Immature natural killer cell (primary cell): ENCODE results near the gene ADAMTS10. TPM values are rescaled to one million over a fixed set of nuclear protein-coding genes. Genes with fewer than 3 reads are reported as not detected.
"Not testable (repeated sequence)": the region's sequence is repeated elsewhere in the genome, so short reads cannot be mapped to it uniquely, and the experiment has no call there.

Source experiments
- DNase-seq, 3 donors: peaks; one replicate each; pipeline ENCODE4 v3.0.0; 2022; ENCODE audit warnings: mixed read lengths in 1 of 3
- H3K27ac Mint-ChIP-seq, 6 donors: one replicate each; pipeline ENCODE4 v1.8.0; 2020; ENCODE audit warnings: mixed read lengths in 6 of 6, mild to moderate bottlenecking in 5 of 6, inconsistent platforms in 4 of 6, moderate library complexity in 3 of 6
- H3K27me3 Mint-ChIP-seq, 3 donors: one replicate each; pipeline ENCODE4 v1.8.0; 2020 to 2021; ENCODE audit warnings: low read depth in 3 of 3, mild to moderate bottlenecking in 3 of 3, mixed read lengths in 3 of 3, moderate library complexity in 3 of 3, inconsistent platforms in 1 of 3
- H3K36me3 Mint-ChIP-seq, 3 donors: one replicate each; pipeline ENCODE4 v1.8.0; 2020; ENCODE audit warnings: mixed read lengths in 3 of 3, inconsistent platforms in 2 of 3, mild to moderate bottlenecking in 2 of 3
- H3K4me1 Mint-ChIP-seq, 2 donors: one replicate each; pipeline ENCODE4 v1.8.0; 2020; ENCODE audit warnings: inconsistent platforms in 2 of 2, mild to moderate bottlenecking in 2 of 2, mixed read lengths in 2 of 2, moderate library complexity in 1 of 2
- H3K4me3 Mint-ChIP-seq, 5 donors: one replicate each; pipeline ENCODE4 v1.8.0; 2020; ENCODE audit warnings: mild to moderate bottlenecking in 5 of 5, mixed read lengths in 5 of 5, inconsistent platforms in 3 of 5, moderate library complexity in 3 of 5
- H3K9me3 Mint-ChIP-seq, 6 donors: one replicate each; pipeline ENCODE4 v1.8.0; 2020; ENCODE audit warnings: mild to moderate bottlenecking in 6 of 6, mixed read lengths in 6 of 6, inconsistent platforms in 4 of 6, moderate library complexity in 3 of 6
- polyA plus RNA-seq, 3 donors: library from polyadenylated mRNA; unstranded; fragments of 300-500 nt; fragmentation: Illumina TruSeq; gene quantifications; one replicate each; pipeline ENCODE4 v1.2.3, GENCODE V29; 2021

The ADAMTS10 gene
- polyA plus RNA-seq, 3 donors from 2014 or later = 1.4 to 7.4 (median 2.3) TPM

DNA sequence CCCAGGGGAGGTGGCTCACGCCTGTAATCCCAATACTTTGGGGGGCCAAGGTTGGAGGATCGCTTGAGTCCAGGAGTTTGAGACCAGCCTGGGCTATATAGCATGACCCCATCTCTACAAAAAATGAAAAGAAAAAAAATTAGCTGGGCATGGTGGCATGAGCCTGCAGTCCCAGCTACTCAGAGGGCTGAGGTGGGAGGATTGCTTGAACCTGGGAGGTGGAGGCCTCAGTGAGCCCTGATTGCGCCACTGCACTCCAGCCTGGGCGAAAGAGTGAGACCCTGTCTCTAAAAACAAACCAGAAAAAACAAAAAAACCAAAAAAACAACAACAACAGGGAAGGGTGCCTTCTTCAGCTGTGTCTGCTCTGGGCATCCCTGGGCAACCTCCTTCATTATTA is 32.8 kb downstream of the ADAMTS10 start:
- Mint-ChIP-seq H3K36me3 (peaks cover 16 to 22% (median 21%) of the 10 kb centered on the region in 3 donors), H3K27ac (peak overlapping the region; percentile 91 to 98 (median 96)), H3K9me3 (peaks cover 0 to 3% (median 0%) of the 10 kb centered on the region in 6 donors), H3K27me3 (peaks cover 24 to 34% (median 34%) of the 10 kb centered on the region in 3 donors), H3K4me1 (peaks cover 64 to 68% of the 10 kb centered on the region in 2 donors), H3K4me3 (peak overlapping the region; percentile 91 to 100 (median 95))
- DNase-seq = no peak

DNA sequence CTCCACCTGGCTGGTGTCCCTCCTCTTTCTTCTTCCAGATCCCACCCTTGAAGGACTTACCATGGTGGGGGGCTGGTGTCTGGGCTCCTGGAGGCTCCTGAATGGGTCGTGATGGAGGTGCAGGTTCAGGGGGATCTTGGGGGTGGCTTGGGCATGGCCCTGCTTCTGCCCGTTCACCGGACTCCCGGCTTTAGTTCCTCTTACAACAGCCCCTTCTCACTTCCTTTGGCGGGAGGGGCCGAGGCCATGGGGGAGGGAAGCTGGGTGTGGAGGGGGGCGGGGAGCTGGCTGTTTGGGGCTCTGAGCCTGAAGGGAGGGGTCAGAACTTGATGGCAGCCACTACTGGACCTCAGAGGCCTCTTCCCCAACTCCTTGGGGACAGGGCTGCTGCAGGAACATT is 33.3 kb downstream of the ADAMTS10 start, which contains the start of gene MYO1F:
TSS of gene MYO1F (minus strand) at position 196 of the 400 bp plus-strand sequence. CDS start at position 63, 133 bp downstream.
- Mint-ChIP-seq H3K9me3 (peaks cover 0 to 3% (median 0%) of the 10 kb centered on the region in 6 donors), H3K27me3 (peaks cover 24 to 35% (median 34%) of the 10 kb centered on the region in 3 donors), H3K4me3 (peak within 1 kb of the TSS; percentile 91 to 100 (median 95)), H3K36me3 (peaks cover 16 to 22% (median 18%) of the 10 kb centered on the region in 3 donors), H3K4me1 (peaks cover 69 to 73% of the 10 kb centered on the region in 2 donors), H3K27ac (peak within 1 kb of the TSS; percentile 91 to 98 (median 96))
- peak in 1 of 3 donors; percentile 31 for DNase-seq

DNA sequence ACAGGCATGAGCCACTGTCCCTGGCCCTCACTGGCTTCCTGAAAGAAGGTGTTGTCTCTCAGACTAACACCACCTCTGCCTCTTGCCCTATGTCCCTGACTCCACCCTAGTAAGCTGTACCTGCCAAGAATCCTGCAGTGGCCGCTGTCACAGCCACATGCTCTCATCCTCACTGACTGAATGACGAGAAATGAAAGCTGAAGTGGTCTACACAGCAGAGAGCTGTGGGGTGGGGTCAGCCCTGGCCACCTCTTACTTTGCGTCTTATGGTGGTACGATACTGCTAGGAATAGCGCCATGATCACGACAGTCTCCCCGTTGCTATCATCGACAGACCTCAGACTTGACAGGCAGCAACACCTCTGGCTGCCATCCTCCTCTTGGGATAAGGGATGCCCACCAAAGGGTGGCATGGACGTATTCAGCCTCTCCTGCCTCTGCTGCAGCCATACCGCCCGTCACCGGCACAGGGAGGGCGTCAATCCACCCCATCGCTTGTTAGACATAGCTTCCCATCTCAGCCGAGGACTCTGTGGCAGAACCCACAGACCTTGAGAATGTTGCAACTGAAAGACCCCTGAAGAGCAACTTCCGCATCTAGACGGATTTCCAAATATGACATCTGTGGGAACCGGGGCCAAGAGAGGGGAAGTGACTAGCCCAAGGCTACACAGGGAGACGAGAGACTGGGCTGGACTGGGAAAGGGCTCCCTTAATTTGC is 34.1 kb downstream of the ADAMTS10 start:
- peak; percentile 46 to 54 (median 52) for DNase-seq
- peaks cover 24 to 40% (median 34%) of the 10 kb centered on the region in 3 donors for H3K27me3 Mint-ChIP-seq
- H3K9me3 Mint-ChIP-seq = peaks cover 0 to 3% (median 0%) of the 10 kb centered on the region in 6 donors

DNA sequence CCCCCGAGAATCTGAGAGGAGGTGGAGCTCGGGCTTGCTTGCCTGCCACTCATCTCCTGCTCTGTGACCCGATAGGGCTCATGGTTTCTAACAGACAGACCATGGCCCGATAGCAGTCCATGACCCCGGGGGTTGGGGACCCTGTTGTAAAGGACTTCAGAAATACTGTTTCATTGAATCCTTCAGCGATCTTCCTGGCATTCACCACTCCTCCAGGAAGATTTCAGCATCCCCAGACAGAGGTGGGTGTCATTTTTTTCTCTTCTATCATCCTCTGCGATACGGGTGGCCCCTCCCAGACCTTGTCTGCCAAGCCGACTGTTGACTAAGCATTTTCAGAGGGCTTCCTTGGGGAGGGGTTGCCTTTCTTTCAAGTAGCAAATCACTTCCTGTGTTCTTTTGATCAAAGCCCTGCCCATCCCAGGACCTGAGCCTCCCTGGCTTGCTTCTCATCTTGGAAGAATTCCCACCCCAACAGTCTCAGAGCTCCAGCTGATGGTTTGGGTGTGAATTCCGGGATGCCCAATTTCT is 35.0 kb downstream of the ADAMTS10 start:
- peaks cover 0 to 3% (median 0%) of the 10 kb centered on the region in 6 donors for H3K9me3 Mint-ChIP-seq
- peak overlapping the region; percentile 91 to 100 (median 95) for H3K4me3 Mint-ChIP-seq
- peak; percentile 67 to 73 (median 70) for DNase-seq
- H3K36me3 Mint-ChIP-seq = peaks cover 20 to 26% (median 21%) of the 10 kb centered on the region in 3 donors
- H3K27ac Mint-ChIP-seq = peak overlapping the region; percentile 91 to 98 (median 96)
- H3K4me1 Mint-ChIP-seq = peaks cover 75 to 83% of the 10 kb centered on the region in 2 donors
- H3K27me3 Mint-ChIP-seq = peaks cover 27 to 47% (median 41%) of the 10 kb centered on the region in 3 donors

More for the DNA sequence above, 34.1 kb downstream of the ADAMTS10 start:
- peaks cover 74 to 79% of the 10 kb centered on the region in 2 donors for H3K4me1 Mint-ChIP-seq
- H3K27ac Mint-ChIP-seq = peak overlapping the region; percentile 91 to 98 (median 96)
- H3K36me3 Mint-ChIP-seq = peaks cover 16 to 22% (median 18%) of the 10 kb centered on the region in 3 donors
- H3K4me3 Mint-ChIP-seq = peak overlapping the region; percentile 91 to 100 (median 95)

DNA sequence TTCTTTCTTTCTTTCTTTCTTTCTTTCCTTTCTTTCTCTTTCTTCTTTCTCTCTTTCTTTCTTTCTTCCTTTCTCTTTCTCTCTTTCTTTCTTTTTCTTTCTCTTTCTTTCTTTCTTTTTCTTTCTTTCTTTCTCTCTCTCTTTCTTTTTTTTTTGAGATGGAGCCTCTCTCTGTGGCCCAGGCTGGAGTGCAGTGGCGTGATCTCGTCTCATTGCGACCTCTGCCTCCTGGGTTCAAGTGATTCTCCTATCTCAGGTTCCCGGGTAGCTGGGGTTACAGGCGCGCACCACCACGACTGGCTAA is 35.9 kb downstream of the ADAMTS10 start:
- peaks cover 81 to 89% of the 10 kb centered on the region in 2 donors for H3K4me1 Mint-ChIP-seq
- peak overlapping the region; percentile 91 to 98 (median 96) for H3K27ac Mint-ChIP-seq
- not testable (repeated sequence) for H3K9me3 Mint-ChIP-seq, DNase-seq
- H3K4me3 Mint-ChIP-seq = peak overlapping the region; percentile 91 to 100 (median 95)
- peaks cover 27 to 48% (median 46%) of the 10 kb centered on the region in 3 donors for H3K27me3 Mint-ChIP-seq
- peaks cover 20 to 26% (median 21%) of the 10 kb centered on the region in 3 donors for H3K36me3 Mint-ChIP-seq

DNA sequence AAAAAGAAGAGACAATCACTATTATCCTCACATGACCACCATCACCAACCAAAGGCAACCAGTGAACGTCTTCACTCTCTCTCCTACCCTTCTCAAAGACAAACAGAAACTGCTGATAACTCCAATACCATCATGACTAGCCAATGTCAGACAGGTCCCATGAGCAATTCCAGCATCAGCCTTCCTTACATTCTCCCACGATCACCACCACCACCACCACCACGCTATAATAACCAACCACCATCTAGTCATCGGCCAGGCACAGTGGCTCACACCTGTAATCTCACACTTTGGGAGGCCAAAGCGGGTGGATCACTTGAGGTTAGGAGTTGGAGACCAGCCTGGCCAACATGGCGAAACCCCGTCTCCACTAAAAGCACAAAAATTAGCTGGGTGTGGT is 37.2 kb downstream of the ADAMTS10 start:
- Mint-ChIP-seq H3K9me3 (peaks cover 0 to 3% (median 0%) of the 10 kb centered on the region in 6 donors), H3K4me1 (peaks cover 84 to 89% of the 10 kb centered on the region in 2 donors), H3K36me3 (peaks cover 26 to 30% (median 27%) of the 10 kb centered on the region in 3 donors)

DNA sequence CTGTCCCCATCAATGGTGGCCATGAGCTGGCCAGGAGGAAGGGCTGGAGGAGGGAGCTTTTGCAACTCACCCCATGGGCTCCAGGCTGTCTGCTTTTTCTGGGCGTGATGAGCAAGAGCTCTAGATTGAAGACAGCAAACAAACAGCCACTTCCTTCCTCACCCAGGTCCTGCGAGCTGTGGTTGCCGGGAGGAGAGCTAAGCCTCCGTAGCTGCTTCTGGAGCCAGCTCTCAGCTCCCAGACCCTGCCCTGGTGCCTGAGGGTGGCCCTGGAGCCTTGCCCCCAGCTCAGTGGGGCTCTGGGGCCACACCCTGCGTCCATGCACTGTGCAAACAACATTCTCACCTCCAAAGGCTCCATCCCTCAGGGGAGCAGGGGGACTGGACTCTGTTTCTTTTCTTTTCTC is 39.5 kb downstream of the ADAMTS10 start:
- H3K27ac Mint-ChIP-seq = peak overlapping the region; percentile 91 to 98 (median 96)
- DNase-seq = peak; percentile 75 to 83 (median 80)
- H3K4me3 Mint-ChIP-seq = peak overlapping the region; percentile 91 to 100 (median 95)
- H3K4me1 Mint-ChIP-seq = peaks cover 86 to 92% of the 10 kb centered on the region in 2 donors
- peaks cover 0 to 3% (median 0%) of the 10 kb centered on the region in 6 donors for H3K9me3 Mint-ChIP-seq
- peaks cover 32 to 61% (median 56%) of the 10 kb centered on the region in 3 donors for H3K27me3 Mint-ChIP-seq
- H3K36me3 Mint-ChIP-seq = peaks cover 20 to 36% (median 29%) of the 10 kb centered on the region in 3 donors

More for the DNA sequence above, 37.2 kb downstream of the ADAMTS10 start:
- H3K4me3 Mint-ChIP-seq = peak overlapping the region; percentile 91 to 100 (median 95)
- peak overlapping the region; percentile 91 to 98 (median 96) for H3K27ac Mint-ChIP-seq
- DNase-seq = peak; percentile 66 to 70 (median 70)
- peaks cover 32 to 60% (median 55%) of the 10 kb centered on the region in 3 donors for H3K27me3 Mint-ChIP-seq

DNA sequence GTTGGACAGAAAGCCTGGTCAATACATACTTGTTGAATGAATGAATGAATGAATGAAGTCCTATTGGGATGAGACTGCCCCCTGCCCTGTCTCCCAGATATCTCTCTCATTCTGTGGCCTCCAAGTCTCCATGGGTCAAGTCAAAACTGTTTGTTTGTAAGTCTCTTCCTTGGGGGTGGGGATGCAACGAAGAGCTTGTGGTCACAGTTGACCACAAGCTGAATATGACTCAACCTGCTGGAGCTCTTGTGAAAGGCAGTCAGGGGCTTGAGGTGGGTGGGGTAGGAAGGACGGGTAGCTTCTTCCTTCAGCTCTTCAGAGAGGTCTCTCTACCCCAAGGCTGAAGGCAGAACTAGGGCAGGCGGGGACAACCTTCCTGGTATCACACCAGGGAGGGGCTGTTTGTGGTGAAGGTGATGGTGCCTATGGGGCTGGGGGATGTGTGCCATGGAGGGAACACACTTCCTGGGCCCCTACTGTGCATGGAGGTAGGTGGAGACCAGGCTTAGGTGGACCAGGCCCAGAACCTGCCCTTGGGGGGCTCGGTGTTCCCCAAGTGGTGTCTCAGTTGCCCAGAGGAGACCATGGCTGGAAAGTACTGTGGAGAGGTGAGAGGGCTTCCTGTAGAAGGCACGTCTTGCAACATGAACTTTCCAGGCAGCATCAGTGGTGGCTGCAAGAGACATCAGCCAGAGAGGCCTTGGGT is 41.3 kb downstream of the ADAMTS10 start:
- DNase-seq = peak; percentile 92 to 93 (median 92)
- Mint-ChIP-seq H3K4me3 (peak overlapping the region; percentile 91 to 100 (median 95)), H3K27ac (peak overlapping the region; percentile 91 to 98 (median 96)), H3K36me3 (peaks cover 15 to 31% (median 28%) of the 10 kb centered on the region in 3 donors), H3K27me3 (peaks cover 22 to 48% (median 39%) of the 10 kb centered on the region in 3 donors), H3K4me1 (peaks cover 83 to 92% of the 10 kb centered on the region in 2 donors), H3K9me3 (peaks cover 0 to 3% (median 0%) of the 10 kb centered on the region in 6 donors)

DNA sequence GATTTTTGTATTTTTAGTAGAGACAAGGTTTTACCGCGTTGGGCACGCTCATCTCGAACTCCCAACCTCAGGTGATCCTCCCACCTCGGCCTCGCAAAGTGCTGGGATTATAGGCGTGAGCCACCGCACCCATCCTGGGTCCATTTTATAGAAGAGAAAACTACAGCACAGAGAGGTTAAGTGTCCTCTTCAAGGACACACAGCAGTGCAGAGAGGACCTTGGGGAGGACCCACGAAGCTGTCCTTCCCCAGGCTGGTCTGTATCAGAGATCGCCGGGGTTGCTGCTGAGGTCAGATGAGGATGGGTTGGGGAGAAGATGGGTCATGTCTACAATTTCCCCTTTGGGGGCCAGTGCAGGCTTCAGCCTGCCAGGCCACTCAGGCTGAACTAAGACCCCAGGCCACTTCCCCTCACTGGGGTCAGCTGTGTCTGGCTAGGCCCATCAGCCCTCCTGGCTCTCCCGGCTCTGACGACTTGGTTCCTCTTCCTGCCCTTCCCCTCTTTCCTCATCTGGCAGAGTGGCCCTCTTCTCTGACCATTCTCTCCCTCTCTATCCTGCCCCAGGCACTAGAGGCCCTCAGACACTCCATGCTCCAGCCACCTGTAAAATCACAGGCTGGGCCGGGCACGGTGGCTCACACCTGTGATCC is 42.9 kb downstream of the ADAMTS10 start:
- Mint-ChIP-seq H3K9me3 (no peaks in the 10 kb centered on the region), H3K27ac (peak overlapping the region; percentile 91 to 98 (median 96)), H3K36me3 (peaks cover 4 to 23% (median 20%) of the 10 kb centered on the region in 3 donors), H3K4me1 (peaks cover 83 to 92% of the 10 kb centered on the region in 2 donors), H3K4me3 (peak overlapping the region; percentile 91 to 100 (median 95)), H3K27me3 (peaks cover 16 to 37% (median 28%) of the 10 kb centered on the region in 3 donors)
- DNase-seq = no peak

DNA sequence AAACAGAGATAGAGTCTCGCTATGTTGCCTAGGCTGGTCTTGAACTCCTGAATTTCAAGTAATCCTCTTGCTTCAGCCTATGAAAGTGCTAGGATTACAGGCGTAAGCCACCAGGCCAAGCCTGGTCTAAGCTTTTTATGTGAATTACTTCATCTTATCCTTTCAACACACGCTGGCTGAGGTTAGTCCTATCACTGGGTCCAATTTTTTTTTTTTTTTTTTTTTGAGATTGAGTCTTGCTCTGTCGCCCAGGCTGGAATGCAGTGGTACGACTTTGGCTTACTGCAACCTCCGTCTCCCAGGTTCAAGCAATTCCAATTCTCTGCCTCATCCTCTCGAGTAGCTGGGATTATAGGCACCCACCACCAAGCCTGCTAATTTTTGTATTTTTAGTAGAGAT is 43.7 kb downstream of the ADAMTS10 start:
- Mint-ChIP-seq H3K27me3 (peaks cover 16 to 37% (median 23%) of the 10 kb centered on the region in 3 donors), H3K4me1 (peaks cover 83 to 91% of the 10 kb centered on the region in 2 donors), H3K36me3 (peaks cover 4 to 23% (median 20%) of the 10 kb centered on the region in 3 donors), H3K9me3 (no peaks in the 10 kb centered on the region), H3K4me3 (peak overlapping the region; percentile 91 to 100 (median 95)), H3K27ac (peak overlapping the region; percentile 91 to 98 (median 96))
- no peak for DNase-seq

DNA sequence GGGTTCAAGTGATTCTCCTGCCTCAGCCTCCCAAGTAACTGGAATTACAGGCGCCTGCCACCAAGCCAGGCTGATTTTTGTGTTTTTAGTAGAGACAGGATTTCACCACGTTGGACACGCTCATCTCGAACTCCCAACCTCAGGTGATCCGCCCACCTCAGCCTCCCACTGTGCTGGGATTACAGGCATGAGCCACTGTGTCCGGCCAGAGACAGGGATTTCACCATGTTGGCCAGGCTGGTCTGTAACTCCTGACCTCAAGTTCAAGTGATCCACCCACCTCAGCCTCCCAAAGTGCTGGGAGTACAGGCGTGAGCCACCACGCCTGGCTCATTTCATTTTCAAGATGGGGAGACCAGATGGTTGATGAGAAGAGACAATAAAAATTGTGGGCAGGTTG is 45.6 kb downstream of the ADAMTS10 start:
- H3K9me3 Mint-ChIP-seq, DNase-seq: not testable (repeated sequence)
- Mint-ChIP-seq H3K4me1 (peaks cover 86 to 91% of the 10 kb centered on the region in 2 donors), H3K27ac (peak overlapping the region; percentile 76 to 97 (median 94)), H3K4me3 (peak overlapping the region; percentile 69 to 88 (median 80)), H3K36me3 (peaks cover 0 to 21% (median 19%) of the 10 kb centered on the region in 3 donors), H3K27me3 (peaks cover 13 to 28% (median 15%) of the 10 kb centered on the region in 3 donors)

DNA sequence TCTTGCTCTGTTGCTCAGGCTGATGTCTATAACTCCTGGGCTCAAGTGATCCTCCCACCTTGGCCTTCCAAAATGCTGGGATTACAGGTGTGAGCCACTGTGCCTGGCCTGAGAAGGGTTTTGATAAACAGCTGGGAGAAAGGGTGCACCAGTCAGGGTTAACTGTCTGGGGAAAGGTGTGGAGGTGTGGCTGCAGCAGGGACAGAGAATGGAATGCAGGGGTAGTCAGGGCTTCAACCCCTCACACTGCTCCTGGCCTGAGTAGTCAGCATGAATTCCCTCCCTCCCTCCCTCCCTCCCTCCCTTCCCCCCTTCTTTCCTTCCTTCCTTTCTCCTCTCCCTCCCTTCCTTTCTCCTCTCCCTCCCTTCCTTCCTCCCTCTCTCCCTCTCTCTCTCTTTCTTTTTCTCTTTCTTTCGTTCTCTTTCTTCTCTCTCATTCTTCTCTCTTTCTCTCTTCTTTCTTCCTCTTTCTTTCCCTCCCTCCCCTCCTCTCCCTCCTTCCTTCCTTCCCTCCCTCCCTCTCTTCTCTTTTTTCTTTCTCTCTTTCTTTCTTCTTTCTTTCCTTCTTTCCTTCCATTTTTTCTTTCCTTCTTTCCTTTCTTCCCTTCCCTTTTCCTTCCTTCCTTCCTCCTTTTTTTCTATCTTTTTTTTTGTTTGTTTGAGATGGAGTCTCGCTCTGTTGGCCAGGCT is 49.3 kb downstream of the ADAMTS10 start:
- Mint-ChIP-seq H3K27ac (peak overlapping the region; percentile 87 to 94 (median 90)), H3K4me3 (peak overlapping the region; percentile 47 to 67 (median 64))

More for the DNA sequence above, 49.3 kb downstream of the ADAMTS10 start:
- Mint-ChIP-seq H3K4me1 (peaks cover 86 to 91% of the 10 kb centered on the region in 2 donors), H3K36me3 (peaks cover 0 to 11% (median 5%) of the 10 kb centered on the region in 3 donors), H3K27me3 (peaks cover 2 to 4% (median 4%) of the 10 kb centered on the region in 3 donors), H3K9me3 (peaks cover 0 to 1% (median 0%) of the 10 kb centered on the region in 6 donors)
- no peak for DNase-seq
